ENCODE data around the gene EIF4EBP2.

The EIF4EBP2 gene

GRCh38 chr10:70405037-70405824 lies 1.3 kb downstream of the EIF4EBP2 start:
- peak overlapping the region; percentile 90 for H3K27ac ChIP-seq
- no peak for TF ChIP-seq CTCF (conservative IDR thresholded peaks at IDR 0.05)

- TF ChIP-seq CTCF (conservative IDR thresholded peaks at IDR 0.05) = no peak
- no peak overlapping the region for H3K27ac ChIP-seq
Measured at GRCh38 chr10:70409772-70410171, 5.8 kb downstream of the EIF4EBP2 start.

GRCh38 chr10:70410608-70411007 lies 6.7 kb downstream of the EIF4EBP2 start:
- H3K27ac ChIP-seq = no peak overlapping the region
- TF ChIP-seq CTCF (conservative IDR thresholded peaks at IDR 0.05) = no peak

- no peak overlapping the region for H3K27ac ChIP-seq
- no peak for TF ChIP-seq CTCF (conservative IDR thresholded peaks at IDR 0.05)
Measured at GRCh38 chr10:70412356-70412755, 8.4 kb downstream of the EIF4EBP2 start.

- no peak for TF ChIP-seq CTCF (conservative IDR thresholded peaks at IDR 0.05)
- no peak overlapping the region for H3K27ac ChIP-seq
Measured at GRCh38 chr10:70417568-70417967, 13.6 kb downstream of the EIF4EBP2 start.

GRCh38 chr10:70418229-70418628 lies 14.3 kb downstream of the EIF4EBP2 start:
- no peak for TF ChIP-seq CTCF (conservative IDR thresholded peaks at IDR 0.05)

GRCh38 chr10:70418713-70419112 lies 14.8 kb downstream of the EIF4EBP2 start:
- no peak overlapping the region for H3K27ac ChIP-seq

More at GRCh38 chr10:70418229-70418628, 14.3 kb downstream of the EIF4EBP2 start:
- no peak overlapping the region for H3K27ac ChIP-seq

More at GRCh38 chr10:70418713-70419112, 14.8 kb downstream of the EIF4EBP2 start:
- TF ChIP-seq CTCF (conservative IDR thresholded peaks at IDR 0.05) = no peak
